WI38 (cell line): ENCODE data around the gene CIRBP.

Experiments
- H3K4me3 ChIP-seq: 2 replicates; pipeline ENCODE4 v1.5.1; 2011; ENCODE audit warnings: low read depth, mild to moderate bottlenecking, control low read depth, low read length
- TF ChIP-seq, protein P1 (sequence below): IDR thresholded peaks from 2 replicates; pipeline ENCODE4 v1.5.1; 2012; ENCODE audit warnings: low read depth, mild to moderate bottlenecking, control low read depth, low read length

The CIRBP gene

DNA sequence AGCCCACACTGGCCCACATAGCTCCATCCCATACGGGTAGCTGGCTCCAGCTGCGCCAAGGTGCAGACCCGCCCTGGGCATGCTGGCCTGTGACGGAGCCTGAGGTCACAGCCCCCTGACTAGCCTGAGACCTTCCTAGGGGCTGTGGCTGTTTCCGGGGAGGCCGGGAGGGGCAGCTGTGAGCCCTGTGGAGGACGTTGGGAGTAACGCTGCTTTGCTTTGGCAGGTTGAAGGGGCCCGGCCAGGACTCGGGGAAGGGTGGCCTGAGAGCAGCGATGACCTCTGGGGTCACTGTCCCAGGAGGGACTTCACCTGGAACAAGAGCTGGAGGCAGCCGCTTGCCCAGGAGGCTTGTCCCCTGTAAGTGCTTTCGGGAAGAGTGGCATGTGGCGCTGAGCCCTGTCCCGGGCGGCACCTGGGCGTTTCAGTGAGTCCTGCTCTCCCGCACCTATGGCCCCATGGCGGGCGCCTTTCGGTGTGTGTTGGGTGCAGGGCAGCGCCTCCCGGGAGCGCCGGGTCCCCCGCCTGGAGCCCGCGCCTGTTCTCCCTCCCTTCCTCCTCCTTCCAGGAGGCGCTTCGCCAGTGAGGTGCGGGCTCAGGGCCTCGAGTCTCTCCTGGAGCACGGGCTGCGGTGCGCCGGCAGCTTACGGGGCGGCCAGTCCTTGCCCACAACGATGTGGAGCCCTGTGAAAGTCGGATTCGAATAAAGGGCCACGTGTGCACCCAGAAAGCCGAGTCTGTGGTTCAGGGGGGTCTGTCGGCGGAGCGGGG lies 5.1 kb downstream of the CIRBP start:
- no peak overlapping the region for H3K4me3 ChIP-seq
- TF ChIP-seq, protein P1, sequence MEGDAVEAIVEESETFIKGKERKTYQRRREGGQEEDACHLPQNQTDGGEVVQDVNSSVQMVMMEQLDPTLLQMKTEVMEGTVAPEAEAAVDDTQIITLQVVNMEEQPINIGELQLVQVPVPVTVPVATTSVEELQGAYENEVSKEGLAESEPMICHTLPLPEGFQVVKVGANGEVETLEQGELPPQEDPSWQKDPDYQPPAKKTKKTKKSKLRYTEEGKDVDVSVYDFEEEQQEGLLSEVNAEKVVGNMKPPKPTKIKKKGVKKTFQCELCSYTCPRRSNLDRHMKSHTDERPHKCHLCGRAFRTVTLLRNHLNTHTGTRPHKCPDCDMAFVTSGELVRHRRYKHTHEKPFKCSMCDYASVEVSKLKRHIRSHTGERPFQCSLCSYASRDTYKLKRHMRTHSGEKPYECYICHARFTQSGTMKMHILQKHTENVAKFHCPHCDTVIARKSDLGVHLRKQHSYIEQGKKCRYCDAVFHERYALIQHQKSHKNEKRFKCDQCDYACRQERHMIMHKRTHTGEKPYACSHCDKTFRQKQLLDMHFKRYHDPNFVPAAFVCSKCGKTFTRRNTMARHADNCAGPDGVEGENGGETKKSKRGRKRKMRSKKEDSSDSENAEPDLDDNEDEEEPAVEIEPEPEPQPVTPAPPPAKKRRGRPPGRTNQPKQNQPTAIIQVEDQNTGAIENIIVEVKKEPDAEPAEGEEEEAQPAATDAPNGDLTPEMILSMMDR: no peak

DNA sequence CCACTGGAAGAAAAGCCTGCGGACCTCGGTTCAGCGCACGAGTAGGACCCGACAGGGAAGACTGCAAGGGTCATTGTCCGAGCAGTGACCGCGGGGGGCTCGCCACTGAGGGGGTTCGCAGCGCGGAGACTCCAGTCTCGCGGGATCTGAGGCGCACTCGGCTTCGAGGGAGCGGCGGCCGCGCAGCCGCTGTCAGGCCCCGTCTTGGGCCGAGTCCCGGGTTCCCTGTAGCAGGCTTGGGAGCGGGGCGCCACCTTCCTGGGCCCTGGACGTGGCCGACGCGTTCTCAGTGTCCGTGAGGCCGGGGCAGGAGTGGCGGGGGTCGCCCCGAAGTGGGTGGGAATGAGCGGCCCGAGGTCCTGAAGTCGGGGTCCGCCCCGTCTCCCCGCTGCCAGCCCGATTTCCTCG lies 5.7 kb downstream of the CIRBP start:
- TF ChIP-seq, protein P1: no peak
- peak overlapping the region; percentile 66 for H3K4me3 ChIP-seq

DNA sequence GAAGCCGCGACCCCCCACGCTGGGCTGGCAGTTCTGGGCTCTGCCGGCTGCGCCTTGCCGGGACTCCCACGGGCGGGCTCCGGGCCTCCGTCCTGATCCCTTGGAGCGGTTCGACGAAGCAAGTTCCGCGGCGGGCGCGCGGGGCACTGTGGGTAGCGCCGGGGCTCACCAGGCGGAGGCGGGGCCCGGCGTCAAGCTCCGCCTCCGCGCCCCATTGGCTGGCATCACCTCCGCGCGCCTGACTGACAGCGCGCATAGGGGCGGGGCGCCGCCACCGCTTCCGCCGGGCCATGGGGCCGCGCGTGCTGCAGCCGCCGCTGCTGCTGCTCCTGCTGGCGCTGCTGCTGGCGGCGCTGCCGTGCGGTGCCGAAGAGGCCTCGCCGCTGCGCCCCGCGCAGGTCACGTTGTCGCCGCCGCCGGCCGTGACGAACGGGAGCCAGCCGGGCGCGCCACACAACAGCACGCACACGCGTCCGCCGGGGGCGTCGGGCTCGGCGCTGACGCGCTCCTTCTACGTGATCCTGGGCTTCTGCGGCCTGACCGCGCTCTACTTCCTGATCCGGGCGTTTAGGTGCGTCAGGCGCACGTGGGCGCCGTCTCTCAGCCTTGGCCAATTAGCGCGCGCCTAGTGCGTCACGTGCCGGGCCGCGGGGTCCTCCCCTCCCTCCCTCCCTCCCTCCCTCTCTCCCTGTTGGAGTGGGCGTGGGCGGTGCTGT lies 6.3 kb downstream of the CIRBP start, which contains the start of gene FAM174C:
FAM174C (plus strand) TSS at position 271 of the 716 bp plus-strand sequence; CDS start at position 291, 20 bp downstream.
- peak within 1 kb of the TSS; percentile 66 for H3K4me3 ChIP-seq
- TF ChIP-seq, protein P1: no peak

DNA sequence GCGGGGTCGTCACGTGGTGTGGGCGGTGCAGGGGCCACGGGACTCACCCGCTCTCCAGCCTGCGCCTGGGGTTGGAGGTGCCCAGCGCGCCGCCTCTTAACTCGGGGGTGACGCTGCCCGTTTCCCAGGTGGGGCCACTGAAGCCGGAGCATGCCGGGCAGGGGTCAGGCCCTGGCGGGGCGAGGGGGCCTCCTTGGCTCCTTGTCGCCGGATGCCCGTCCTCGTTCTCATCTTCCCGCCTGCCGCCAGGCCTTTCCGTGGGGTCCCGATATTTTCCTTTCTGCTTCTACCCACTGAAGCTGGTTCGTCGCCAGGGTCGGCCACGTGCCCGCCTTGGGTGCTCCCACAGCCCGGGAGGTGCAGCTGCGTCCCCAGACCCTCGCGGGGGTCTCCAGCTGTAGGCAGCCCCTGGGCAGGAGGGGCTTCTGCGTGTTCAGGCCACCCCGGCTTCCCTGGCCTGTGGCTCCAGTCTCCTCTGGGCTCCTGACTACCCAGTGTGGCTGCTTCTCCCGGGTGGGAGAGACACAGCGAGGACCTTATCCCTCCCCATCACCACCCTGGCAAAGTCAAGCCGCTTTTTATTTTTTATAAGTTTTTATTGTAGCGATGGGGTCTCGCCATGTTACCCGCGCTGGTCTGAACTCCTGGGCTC lies 7.0 kb downstream of the CIRBP start:
- peak overlapping the region; percentile 66 for H3K4me3 ChIP-seq
- TF ChIP-seq, protein P1: no peak

DNA sequence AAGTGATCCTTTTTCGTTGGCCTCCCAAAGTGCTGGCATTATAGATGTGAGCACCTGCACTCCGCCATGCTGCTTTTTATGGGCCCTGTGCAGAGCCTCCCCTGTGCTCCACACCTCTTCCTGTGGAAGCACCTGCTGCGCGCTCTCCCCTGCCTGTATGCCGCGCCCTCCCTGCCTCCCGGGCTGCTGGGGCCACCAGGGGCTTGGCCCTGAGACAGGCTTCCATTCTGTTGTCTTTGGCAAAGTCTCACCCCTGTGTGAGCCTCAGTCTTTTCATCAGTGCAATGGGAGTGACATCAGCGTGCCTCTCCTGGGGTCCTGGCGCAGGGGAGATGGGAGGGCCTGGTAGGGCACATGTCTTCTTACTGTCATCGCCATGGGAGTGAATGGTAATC lies 7.5 kb downstream of the CIRBP start:
- peak overlapping the region; percentile 66 for H3K4me3 ChIP-seq
- TF ChIP-seq, protein P1: no peak

DNA sequence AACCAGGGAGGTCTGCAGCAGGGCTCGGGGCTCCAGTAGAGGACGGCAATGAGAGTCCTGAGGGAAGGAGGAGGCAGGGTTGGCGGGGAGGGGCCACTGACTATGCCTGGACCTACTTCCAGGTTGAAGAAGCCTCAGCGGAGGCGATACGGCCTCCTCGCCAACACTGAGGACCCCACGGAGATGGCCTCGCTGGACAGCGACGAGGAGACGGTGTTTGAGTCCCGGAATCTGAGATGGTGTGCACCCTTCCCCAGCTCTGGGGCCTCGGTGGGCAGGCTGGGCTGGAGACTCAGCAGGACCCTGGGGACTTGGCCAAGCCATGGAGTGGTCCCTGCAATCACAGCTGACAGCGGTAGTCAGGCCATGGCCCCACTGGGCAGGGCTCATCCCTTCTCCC lies 7.9 kb downstream of the CIRBP start:
- TF ChIP-seq, protein P1: no peak
- no peak overlapping the region for H3K4me3 ChIP-seq
